A549 treated with dexamethasone at 1 μM for 4 hours (cell line): ENCODE measurements around the gene SERPINE3. TPM values are rescaled to one million over a fixed set of nuclear protein-coding genes. Genes with fewer than 3 reads are reported as not detected.

Source experiments
- total RNA-seq: library from RNA; stranded (reverse); fragments of 200-300 nt; extraction: Qiagen RNA extraction; gene quantifications from 5 replicates; pipeline ENCODE4 v1.2.3, GENCODE V29; 2022

SERPINE3 gene
- total RNA-seq, result not detected in 5 replicates

DNA sequence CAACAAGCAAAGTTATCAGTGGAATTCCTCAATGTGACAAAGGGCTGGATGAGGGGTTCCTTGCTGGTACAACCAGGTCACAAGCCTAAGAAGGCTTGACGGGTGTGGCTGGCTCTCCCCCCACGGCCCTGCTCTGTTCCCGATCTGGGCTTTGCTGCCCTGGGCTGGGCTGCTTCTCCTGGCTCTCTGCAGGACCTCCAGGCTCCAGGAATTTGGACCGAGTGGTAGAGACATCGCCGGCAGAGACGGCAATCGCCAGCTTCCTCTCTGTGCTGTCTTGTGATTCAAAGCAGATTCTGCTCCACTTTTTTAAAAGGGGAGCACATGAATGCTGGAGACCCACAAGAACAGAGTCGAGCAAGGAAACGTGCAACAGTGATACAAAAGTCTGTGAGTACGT is at the start of gene SERPINE3:
Gene SERPINE3 (plus strand): TSS at position 338 of the 400 bp plus-strand sequence. CDS start 1,401 bp downstream, outside the sequence.

Other genes with a start within 250 kb of the SERPINE3 start
- gene C13orf42, start 228.4 kb upstream of the SERPINE3 start, total RNA-seq, result not detected in 5 replicates
- 1.3 to 2.7 TPM (median 2.4 TPM) in 5 replicates for gene FAM124A, start 117.3 kb upstream of the SERPINE3 start, total RNA-seq
- 9.2 to 12.8 TPM (median 11.8 TPM) in 5 replicates for gene INTS6, start 113.3 kb downstream of the SERPINE3 start, total RNA-seq
- gene WDFY2, start 244.8 kb downstream of the SERPINE3 start, total RNA-seq, result 2.5 to 3.9 TPM (median 3.5 TPM) in 5 replicates